ENCODE results near the gene POLDIP2. TPM values are rescaled to one million over a fixed set of nuclear protein-coding genes. Genes with fewer than 3 reads are reported as not detected.
A peak's percentile ranks its signal among the peaks of the same experiment; 100 is the strongest.

POLDIP2 gene
- total and polyA plus RNA-seq, 2 of the 13 experiments (the other 11 are each of a cell fraction or from before 2014, with no cell fraction given) = 85.9 to 114 TPM

- TF ChIP-seq, protein P1, sequence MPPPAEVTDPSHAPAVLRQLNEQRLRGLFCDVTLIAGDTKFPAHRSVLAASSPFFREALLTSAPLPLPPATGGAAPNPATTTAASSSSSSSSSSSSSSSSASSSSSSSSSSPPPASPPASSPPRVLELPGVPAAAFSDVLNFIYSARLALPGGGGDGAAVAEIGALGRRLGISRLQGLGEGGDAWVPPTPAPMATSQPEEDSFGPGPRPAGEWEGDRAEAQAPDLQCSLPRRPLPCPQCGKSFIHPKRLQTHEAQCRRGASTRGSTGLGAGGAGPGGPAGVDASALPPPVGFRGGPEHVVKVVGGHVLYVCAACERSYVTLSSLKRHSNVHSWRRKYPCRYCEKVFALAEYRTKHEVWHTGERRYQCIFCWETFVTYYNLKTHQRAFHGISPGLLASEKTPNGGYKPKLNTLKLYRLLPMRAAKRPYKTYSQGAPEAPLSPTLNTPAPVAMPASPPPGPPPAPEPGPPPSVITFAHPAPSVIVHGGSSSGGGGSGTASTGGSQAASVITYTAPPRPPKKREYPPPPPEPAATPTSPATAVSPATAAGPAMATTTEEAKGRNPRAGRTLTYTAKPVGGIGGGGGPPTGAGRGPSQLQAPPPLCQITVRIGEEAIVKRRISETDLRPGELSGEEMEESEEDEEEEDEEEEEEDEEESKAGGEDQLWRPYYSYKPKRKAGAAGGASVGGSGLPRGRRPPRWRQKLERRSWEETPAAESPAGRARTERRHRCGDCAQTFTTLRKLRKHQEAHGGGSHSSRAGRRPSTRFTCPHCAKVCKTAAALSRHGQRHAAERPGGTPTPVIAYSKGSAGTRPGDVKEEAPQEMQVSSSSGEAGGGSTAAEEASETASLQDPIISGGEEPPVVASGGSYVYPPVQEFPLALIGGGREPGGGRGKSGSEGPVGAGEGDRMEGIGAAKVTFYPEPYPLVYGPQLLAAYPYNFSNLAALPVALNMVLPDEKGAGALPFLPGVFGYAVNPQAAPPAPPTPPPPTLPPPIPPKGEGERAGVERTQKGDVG (CRISPR knock-in tag; IDR thresholded peaks at IDR 0.05; ENCODE audit: borderline replicate concordance) = no peak
- TF ChIP-seq ZMYM4 (CRISPR knock-in tag; IDR thresholded peaks at IDR 0.05) = peak; percentile 19; the same call in 1 of the 2 replicates
- peak; percentile 29 for TF ChIP-seq ATF7-NPFF (CRISPR knock-in tag; IDR thresholded peaks at IDR 0.05; ENCODE audit: low read depth)
- TF ChIP-seq, protein P2, sequence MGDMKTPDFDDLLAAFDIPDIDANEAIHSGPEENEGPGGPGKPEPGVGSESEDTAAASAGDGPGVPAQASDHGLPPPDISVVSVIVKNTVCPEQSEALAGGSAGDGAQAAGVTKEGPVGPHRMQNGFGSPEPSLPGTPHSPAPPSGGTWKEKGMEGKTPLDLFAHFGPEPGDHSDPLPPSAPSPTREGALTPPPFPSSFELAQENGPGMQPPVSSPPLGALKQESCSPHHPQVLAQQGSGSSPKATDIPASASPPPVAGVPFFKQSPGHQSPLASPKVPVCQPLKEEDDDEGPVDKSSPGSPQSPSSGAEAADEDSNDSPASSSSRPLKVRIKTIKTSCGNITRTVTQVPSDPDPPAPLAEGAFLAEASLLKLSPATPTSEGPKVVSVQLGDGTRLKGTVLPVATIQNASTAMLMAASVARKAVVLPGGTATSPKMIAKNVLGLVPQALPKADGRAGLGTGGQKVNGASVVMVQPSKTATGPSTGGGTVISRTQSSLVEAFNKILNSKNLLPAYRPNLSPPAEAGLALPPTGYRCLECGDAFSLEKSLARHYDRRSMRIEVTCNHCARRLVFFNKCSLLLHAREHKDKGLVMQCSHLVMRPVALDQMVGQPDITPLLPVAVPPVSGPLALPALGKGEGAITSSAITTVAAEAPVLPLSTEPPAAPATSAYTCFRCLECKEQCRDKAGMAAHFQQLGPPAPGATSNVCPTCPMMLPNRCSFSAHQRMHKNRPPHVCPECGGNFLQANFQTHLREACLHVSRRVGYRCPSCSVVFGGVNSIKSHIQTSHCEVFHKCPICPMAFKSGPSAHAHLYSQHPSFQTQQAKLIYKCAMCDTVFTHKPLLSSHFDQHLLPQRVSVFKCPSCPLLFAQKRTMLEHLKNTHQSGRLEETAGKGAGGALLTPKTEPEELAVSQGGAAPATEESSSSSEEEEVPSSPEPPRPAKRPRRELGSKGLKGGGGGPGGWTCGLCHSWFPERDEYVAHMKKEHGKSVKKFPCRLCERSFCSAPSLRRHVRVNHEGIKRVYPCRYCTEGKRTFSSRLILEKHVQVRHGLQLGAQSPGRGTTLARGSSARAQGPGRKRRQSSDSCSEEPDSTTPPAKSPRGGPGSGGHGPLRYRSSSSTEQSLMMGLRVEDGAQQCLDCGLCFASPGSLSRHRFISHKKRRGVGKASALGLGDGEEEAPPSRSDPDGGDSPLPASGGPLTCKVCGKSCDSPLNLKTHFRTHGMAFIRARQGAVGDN (CRISPR knock-in tag; IDR thresholded peaks at IDR 0.05) = peak; percentile 84
- TF ChIP-seq ZBTB42 (CRISPR knock-in tag; IDR thresholded peaks at IDR 0.05) = no peak
- 0 out of 2 replicates have a peak, but pooled peaks have one; percentile 39 for TF ChIP-seq FOXA1 (IDR thresholded peaks at IDR 0.05)
- TF ChIP-seq FOXA1 (CRISPR knock-in tag; IDR thresholded peaks at IDR 0.05) = peak; percentile 99
- TF ChIP-seq MLXIP (CRISPR knock-in tag; IDR thresholded peaks at IDR 0.05; ENCODE audit: borderline replicate concordance) = no peak
- TF ChIP-seq CBX2 (IDR thresholded peaks at IDR 0.05; ENCODE audit: low read depth, low read length) = no peak
- TF ChIP-seq CBX2 (CRISPR knock-in tag; IDR thresholded peaks at IDR 0.05; ENCODE audit: low read depth) = no peak
- peak; percentile 59 for TF ChIP-seq FOSL2 (CRISPR knock-in tag; IDR thresholded peaks at IDR 0.05)
- TF ChIP-seq, protein P3, sequence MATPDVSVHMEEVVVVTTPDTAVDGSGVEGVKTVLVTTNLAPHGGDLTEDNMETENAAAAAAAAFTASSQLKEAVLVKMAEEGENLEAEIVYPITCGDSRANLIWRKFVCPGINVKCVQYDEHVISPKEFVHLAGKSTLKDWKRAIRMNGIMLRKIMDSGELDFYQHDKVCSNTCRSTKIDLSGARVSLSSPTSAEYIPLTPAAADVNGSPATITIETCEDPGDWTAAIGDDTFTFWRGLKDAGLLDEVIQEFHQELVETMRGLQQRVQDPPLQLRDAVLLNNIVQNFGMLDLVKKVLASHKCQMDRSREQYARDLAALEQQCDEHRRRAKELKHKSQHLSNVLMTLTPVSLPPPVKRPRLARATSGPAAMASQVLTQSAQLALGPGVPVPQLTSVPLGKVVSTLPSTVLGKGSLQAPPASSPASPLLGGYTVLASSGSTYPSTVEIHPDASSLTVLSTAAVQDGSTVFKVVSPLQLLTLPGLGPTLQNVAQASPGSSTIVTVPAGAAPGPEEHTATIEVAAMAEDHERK (CRISPR knock-in tag; IDR thresholded peaks at IDR 0.05; ENCODE audit: low read depth) = no peak
- no peak for TF ChIP-seq ZNF484 (CRISPR knock-in tag; IDR thresholded peaks at IDR 0.05; ENCODE audit: borderline replicate concordance, low read depth)
- no peak for TF ChIP-seq NCOA5 (CRISPR knock-in tag; IDR thresholded peaks at IDR 0.05)
- TF ChIP-seq ZNF441 (CRISPR knock-in tag; IDR thresholded peaks at IDR 0.05; ENCODE audit: borderline replicate concordance) = peak; percentile 86; the same call in 1 of the 2 replicates
- no peak for TF ChIP-seq SP140L (CRISPR knock-in tag; IDR thresholded peaks at IDR 0.05; ENCODE audit: borderline replicate concordance)
- no peak for TF ChIP-seq ZFYVE20 (CRISPR knock-in tag; IDR thresholded peaks at IDR 0.05; ENCODE audit: borderline replicate concordance, low read depth)
Observed at GRCh38 chr17:28335201-28335958, 21.9 kb downstream of the POLDIP2 start, which contains the start of the genes IFT20 and TNFAIP1 (continued).
